Muscle layer of duodenum (tissue), 2 donors: ENCODE measurements around the gene ZFHX2.

Experiments
- H3K27ac ChIP-seq: one replicate; pipeline ENCODE4 v1.7.0; 2013; ENCODE audit warnings: mild to moderate bottlenecking, low read length
- H3K27me3 ChIP-seq: one replicate; pipeline ENCODE4 v1.7.0; 2013; ENCODE audit warnings: low read depth, mild to moderate bottlenecking, control low read depth, low read length
- H3K36me3 ChIP-seq, 2 donors: one replicate each; pipeline ENCODE4 v1.7.0; 2013; ENCODE audit warnings: low read length in 2 of 2, control low read depth in 1 of 2, mild to moderate bottlenecking in 1 of 2; ENCODE audit not compliant: insufficient read depth in 2 of 2, control insufficient read depth in 1 of 2
- H3K4me1 ChIP-seq, 2 donors: one replicate each; pipeline ENCODE4 v1.7.0; 2013; ENCODE audit warnings: low read length in 2 of 2, mild to moderate bottlenecking in 2 of 2, control low read depth in 1 of 2, moderate library complexity in 1 of 2; ENCODE audit not compliant: insufficient read depth in 2 of 2, control insufficient read depth in 1 of 2
- H3K4me3 ChIP-seq, 2 donors: one replicate each; pipeline ENCODE4 v1.7.0; 2013; ENCODE audit warnings: low read length in 2 of 2, low read depth in 1 of 2, mild to moderate bottlenecking in 1 of 2
- H3K9me3 ChIP-seq, 2 donors: one replicate each; pipeline ENCODE4 v1.7.0; 2013; ENCODE audit warnings: low read length in 2 of 2, control low read depth in 1 of 2, mild to moderate bottlenecking in 1 of 2; ENCODE audit not compliant: control insufficient read depth in 1 of 2
- donor health status: healthy.

Gene ZFHX2

DNA sequence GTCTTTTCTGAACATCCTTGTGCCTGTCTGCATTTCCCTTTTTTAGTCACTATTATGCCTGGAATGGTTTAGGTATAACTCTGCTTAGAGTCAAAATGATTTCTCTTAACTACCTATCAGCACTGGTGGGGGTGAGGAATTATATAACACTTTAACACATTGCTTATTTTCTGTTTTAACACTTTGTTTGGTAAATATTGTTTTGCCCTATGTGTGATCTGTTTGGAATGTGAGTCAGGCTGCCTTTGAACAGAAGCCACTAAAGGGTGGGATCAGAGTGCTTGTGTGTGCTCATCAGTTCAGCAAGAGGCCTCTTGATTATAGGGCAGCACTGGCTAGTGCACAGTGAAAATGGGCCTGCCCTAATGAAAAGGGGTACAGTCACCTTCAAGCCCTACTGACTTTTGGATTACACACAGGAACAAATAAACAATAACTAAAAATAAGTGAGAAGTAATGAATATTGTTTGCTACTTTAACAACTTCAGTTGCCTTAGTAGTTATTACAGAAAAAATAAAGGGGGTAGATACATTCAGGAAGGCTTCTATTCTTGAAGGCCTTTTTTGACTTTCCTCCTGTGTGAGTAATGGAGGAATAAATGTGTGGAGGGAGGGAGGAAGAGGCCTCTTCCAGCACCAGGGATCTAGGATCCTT lies 58.8 kb downstream of the ZFHX2 start:
- Histone ChIP-seq H3K4me3 (no peak overlapping the region), H3K4me1 (no peaks in the 10 kb centered on the region), H3K27me3 (no peaks in the 10 kb centered on the region), H3K9me3 (no peaks in the 10 kb centered on the region), H3K27ac (no peak overlapping the region), H3K36me3 (peaks cover 0 to 5% of the 10 kb centered on the region in 2 donors)

DNA sequence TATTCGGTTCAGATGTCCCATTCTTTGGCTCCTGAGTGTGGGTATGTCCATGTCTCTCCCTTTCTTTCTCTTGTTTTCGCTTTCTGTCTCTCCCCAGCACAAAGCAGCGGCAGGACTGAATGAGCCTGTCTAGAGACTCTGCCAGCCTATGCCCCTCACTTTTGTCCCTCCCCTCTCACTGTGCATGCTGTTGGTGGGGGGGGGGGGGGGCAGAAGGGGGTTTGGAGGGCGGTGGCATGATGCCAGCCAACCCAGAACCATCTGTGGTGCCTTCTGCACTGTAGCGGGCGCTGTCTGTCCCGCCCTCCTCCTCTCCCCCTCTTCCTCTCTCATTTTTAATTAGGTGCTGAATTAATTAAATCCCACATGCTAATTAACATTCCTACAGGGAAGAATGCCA lies 64.3 kb downstream of the ZFHX2 start:
- Histone ChIP-seq H3K4me3 (no peak overlapping the region), H3K27me3 (no peaks in the 10 kb centered on the region), H3K9me3 (no peaks in the 10 kb centered on the region), H3K36me3 (peaks cover 0 to 4% of the 10 kb centered on the region in 2 donors), H3K27ac (no peak overlapping the region), H3K4me1 (no peaks in the 10 kb centered on the region)

DNA sequence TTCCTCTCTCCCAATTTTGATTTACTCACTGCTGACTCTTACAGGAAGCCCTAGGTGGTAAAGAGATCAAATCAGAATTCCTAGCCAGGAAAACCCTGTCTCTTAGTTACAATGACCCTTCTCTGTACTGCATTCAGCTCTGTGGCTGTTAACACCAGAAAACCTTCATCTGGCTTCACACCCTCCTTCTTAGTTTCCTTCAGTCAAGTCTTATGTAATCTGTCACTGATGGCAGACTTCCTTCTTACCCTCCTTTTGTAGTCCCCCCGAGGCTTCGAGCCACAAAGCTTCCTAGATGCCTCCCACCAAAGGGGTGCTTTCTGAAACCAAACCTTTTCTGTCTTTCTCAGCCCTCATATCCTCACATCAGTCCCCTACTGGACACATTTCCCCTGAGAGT lies 65.5 kb downstream of the ZFHX2 start:
- peaks cover 0 to 4% of the 10 kb centered on the region in 2 donors for H3K36me3 ChIP-seq
- H3K27me3 ChIP-seq = no peaks in the 10 kb centered on the region
- H3K9me3 ChIP-seq = no peaks in the 10 kb centered on the region
- H3K27ac ChIP-seq = no peak overlapping the region
- H3K4me3 ChIP-seq = no peak overlapping the region
- H3K4me1 ChIP-seq = no peaks in the 10 kb centered on the region

DNA sequence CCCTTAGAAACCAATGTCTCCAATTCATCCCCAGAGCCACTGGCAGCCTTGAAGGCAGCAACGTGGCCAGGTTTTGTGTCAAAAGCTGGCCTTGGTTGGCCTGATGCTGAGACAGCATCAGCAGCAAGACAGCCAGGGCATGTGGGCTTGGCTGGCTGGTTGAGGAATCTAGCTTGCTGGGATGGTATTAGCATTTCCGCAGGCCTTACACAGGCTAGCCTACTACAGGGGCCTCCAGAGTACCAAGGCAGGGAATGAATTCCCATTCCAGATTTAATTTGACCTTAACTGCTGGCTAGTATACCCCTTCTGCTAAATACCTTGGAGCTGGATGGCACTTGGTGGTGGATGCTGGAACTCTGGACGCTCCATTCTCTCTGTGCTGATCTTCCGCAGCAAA lies 66.2 kb downstream of the ZFHX2 start:
- H3K36me3 ChIP-seq = peaks cover 0 to 4% of the 10 kb centered on the region in 2 donors
- H3K4me1 ChIP-seq = no peaks in the 10 kb centered on the region
- H3K4me3 ChIP-seq = no peak overlapping the region
- H3K27ac ChIP-seq = no peak overlapping the region
- no peaks in the 10 kb centered on the region for H3K9me3 ChIP-seq
- H3K27me3 ChIP-seq = no peaks in the 10 kb centered on the region

DNA sequence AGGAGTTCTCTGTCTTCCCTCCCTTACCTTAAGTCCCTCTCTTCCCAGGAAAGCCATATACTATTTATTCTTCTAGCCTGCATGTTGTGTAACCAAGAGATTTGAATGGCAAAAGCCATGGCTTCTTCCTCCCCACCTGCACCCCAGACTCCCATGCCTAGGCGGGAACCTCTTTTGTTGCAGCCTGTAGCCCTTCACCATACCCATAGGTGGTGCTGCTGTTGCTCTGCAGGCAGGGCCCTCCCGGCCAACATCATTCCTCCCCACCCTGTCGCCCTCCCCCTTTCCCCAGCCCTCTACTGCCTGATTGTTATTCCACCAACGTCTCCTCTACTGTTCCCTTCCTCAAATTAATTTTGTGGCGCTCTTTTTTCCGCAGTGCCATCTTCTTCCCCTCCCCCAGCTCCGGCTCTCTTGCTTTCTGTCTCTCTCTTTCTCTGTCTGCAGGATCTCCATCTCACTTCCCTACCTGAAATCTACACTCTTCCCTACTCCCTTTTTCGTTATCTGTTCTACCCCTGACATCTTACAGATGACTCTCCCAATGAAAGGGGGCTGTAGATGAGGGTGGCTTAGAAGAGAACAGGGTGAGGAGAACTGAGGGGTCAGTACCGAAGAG lies 68.2 kb downstream of the ZFHX2 start:
- H3K36me3 ChIP-seq = peaks cover 0 to 12% of the 10 kb centered on the region in 2 donors

DNA sequence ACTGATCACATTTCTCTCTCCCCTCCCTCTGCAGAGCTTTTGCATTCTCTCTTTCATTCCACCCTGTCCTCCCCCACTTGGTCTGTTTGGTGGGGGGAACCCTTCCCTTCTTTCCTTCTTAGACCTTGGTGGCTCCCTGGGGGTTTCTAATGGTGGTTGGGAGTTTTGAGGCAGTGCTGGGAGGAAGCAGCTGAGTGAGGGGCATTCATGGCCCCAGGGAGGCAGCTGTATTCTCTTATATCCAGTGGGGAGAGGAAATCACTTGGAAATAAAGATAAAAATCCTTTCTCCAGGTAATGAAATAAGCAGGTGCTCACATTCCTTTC lies 68.8 kb downstream of the ZFHX2 start:
- H3K27ac ChIP-seq = no peak overlapping the region
- H3K27me3 ChIP-seq = no peaks in the 10 kb centered on the region

More for the DNA sequence above, 68.2 kb downstream of the ZFHX2 start:
- H3K9me3 ChIP-seq = no peaks in the 10 kb centered on the region
- no peak overlapping the region for H3K27ac ChIP-seq
- no peak overlapping the region for H3K4me3 ChIP-seq
- H3K4me1 ChIP-seq = no peaks in the 10 kb centered on the region
- H3K27me3 ChIP-seq = no peaks in the 10 kb centered on the region

DNA sequence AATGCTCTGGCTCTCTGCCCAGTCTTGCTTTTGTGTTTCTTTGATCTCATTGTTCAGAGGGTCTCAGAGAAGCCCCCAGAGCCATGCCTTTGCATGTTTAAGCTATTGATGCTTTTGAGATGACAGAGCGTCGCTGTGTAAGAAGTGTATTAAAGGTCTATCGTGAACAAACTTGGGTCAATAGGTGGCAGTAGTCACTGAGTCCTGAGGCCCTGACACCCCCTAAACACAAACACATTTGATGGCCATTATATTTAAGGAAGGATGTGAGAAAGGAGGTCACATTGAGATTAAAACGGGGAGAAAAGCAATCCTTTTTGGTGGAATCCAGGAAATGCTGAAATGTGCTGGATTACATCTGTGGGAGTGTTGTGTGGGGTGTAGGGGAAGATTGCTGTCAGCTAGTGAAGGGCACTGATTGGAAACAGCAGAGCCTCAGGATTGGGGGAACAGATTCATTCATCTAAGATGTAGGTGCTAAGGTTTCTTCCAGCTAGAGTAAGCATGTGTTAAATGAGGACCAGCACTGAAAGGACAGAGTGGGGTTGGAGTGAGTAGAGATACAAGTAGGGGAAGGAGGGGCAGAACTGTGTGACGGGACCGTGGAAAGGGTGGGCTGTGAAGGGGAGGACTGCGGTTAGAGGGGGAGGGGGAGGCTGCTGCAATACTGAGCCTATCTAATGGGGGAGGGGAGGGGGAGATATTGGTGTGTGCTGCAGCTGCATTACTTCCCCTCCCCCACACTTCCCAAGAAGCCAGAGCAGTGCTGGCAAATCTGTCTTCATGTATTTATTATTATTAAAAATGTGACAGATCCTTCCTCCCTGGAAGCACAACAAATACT lies 69.4 kb downstream of the ZFHX2 start:
- Histone ChIP-seq H3K9me3 (no peaks in the 10 kb centered on the region), H3K4me1 (no peaks in the 10 kb centered on the region), H3K4me3 (no peak overlapping the region), H3K36me3 (peaks cover 6 to 21% of the 10 kb centered on the region in 2 donors), H3K27ac (no peak overlapping the region), H3K27me3 (no peaks in the 10 kb centered on the region)

More for the DNA sequence above, 68.8 kb downstream of the ZFHX2 start:
- Histone ChIP-seq H3K36me3 (peaks cover under 1 to 16% of the 10 kb centered on the region in 2 donors), H3K4me1 (no peaks in the 10 kb centered on the region), H3K4me3 (no peak overlapping the region), H3K9me3 (no peaks in the 10 kb centered on the region)

DNA sequence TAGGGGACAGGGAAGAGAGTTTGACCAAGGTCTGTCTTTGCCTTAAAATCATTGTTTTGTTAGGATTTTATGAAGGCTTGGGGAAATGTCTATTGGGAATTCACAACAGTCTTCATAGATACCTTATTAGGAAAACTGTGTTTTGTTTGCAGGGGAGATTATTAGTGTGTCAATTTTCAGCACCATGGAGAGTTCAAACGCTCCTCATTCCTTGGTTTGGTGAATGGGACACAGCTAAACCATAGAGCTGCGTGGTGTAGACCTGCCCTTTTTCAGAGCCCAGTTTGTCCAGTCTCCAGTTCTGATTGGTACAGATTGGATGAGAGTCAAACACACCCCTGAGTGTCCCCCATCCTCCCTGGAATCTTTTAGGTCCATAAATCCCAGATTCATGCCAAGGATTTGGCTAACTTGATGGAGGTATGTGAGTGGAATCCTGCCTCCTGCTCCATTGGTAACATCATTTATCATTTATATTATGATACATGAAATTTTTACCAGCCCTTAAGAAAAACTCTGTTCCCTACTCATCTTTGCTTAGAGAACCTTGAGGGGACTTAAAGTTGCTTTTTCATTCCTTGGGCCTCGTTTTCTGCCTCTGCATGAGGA lies 70.1 kb downstream of the ZFHX2 start:
- Histone ChIP-seq H3K4me3 (no peak overlapping the region), H3K27ac (no peak overlapping the region), H3K36me3 (peaks cover 13 to 29% of the 10 kb centered on the region in 2 donors), H3K4me1 (no peaks in the 10 kb centered on the region), H3K27me3 (no peaks in the 10 kb centered on the region), H3K9me3 (no peaks in the 10 kb centered on the region)

DNA sequence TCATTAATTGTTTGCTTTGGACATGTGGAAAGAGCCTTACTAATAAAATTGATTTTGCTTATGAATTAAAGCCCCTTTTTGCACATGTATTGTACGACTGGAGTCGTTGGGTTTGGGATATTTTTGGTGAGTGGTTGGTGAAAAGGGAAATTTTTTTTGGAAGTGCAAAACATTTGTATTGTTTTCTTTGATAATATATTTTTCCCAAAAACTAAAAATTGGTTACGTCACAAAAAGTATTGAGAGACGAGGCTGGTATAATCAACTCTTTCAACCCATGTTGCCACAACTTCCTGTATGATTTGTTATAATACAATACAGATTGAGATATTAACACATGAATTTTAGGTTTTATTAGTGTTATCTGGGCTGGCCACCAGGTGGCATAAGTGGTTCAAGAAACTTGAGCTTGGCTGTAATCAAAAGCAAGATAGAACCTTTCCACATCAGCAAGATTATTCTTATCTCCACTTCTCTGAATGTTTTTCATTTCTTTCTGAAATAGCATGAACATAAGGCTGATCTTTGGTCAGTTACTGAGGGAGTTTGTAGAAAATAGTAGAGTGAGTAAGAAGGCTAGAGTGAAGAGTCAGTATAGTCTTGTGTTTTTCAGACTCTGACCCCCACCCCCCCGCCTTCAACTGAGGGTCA lies 73.3 kb downstream of the ZFHX2 start:
- Histone ChIP-seq H3K4me1 (no peaks in the 10 kb centered on the region), H3K9me3 (no peaks in the 10 kb centered on the region), H3K27me3 (no peaks in the 10 kb centered on the region), H3K27ac (no peak overlapping the region), H3K36me3 (peaks cover 41 to 54% of the 10 kb centered on the region in 2 donors), H3K4me3 (no peak overlapping the region)

DNA sequence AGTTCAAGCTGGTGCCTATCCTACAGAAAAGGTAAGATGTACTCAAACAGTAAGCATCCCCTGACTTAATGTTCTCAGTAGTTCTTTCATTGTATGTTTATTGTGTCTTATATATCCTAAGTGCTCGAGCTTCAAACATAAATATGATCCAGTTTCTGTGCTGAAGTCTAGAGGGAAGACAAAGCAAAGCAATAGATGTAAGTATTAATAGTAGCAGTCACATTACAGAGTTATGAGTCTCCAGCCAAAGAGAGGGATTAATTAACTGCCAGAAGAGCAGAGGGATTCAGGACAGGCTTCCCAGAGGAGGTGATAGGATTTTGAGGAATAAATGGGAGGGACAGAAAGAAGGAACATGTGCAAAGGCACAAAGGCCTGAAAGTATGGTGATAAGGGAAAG lies 80.6 kb downstream of the ZFHX2 start:
- H3K27ac ChIP-seq = no peak overlapping the region
- H3K9me3 ChIP-seq = no peaks in the 10 kb centered on the region
- peaks cover 4 to 19% of the 10 kb centered on the region in 2 donors for H3K4me1 ChIP-seq
- H3K27me3 ChIP-seq = no peaks in the 10 kb centered on the region
- no peak overlapping the region for H3K4me3 ChIP-seq
- H3K36me3 ChIP-seq = peaks cover 30 to 51% of the 10 kb centered on the region in 2 donors
